ENCODE data around the gene CXCL12. TPM values are rescaled to one million over a fixed set of nuclear protein-coding genes. Genes with fewer than 3 reads are reported as not detected.
A peak's percentile ranks its signal among the peaks of the same experiment; 100 is the strongest.

Gene CXCL12
- total RNA-seq, 1 experiment from 2014 or later: 0.47 TPM

GRCh38 chr10:44402465-44403195 is 17.7 kb upstream of the CXCL12 start:
- no peaks in the 10 kb centered on the region for H3K36me3 ChIP-seq (ENCODE audit: low read depth, low read length)
- H3K4me1 ChIP-seq (ENCODE audit: insufficient read depth, low read length): no peaks in the 10 kb centered on the region
- CTCF ChIA-PET: no interaction called here
- peaks cover 42% of the 10 kb centered on the region for H3K27me3 ChIP-seq (ENCODE audit: low read length)
- BruUV-seq (replicated peaks): no TSS peak
- peak overlapping the region; percentile 6; the same call in 1 of the 2 replicates for H3K4me2 ChIP-seq (ENCODE audit: low read length)
- intact Hi-C loops (cut with micrococcal nuclease): no loop called here
- no peak overlapping the region for H3K4me3 ChIP-seq (ENCODE audit: low read length)
- no peaks in the 10 kb centered on the region for H3K79me2 ChIP-seq (ENCODE audit: low read length)
- POLR2A ChIA-PET (ENCODE audit: unreplicated experiment): no interaction called here
- no peak for TF ChIP-seq CTCF (conservative IDR thresholded peaks at IDR 0.05; ENCODE audit: low read depth, low read length)
- TF ChIP-seq EZH2 (IDR thresholded peaks at IDR 0.05; ENCODE audit: low read length, unreplicated experiment): no peak
- no peak for TF ChIP-seq EZH2phosphoT487 (IDR thresholded peaks at IDR 0.05; ENCODE audit: borderline replicate concordance, low read length)
- DNase-seq (no peak), ATAC-seq (no peak)
- 0 out of 2 replicates have a peak, but pooled peaks cover 5% of the 10 kb centered on the region for H3K9me3 ChIP-seq (ENCODE audit: low read length)
- H4K20me1 ChIP-seq (ENCODE audit: low read length): no peaks in the 10 kb centered on the region
- no peak overlapping the region for H2AFZ ChIP-seq (ENCODE audit: low read length)
- H3K9me2 ChIP-seq (replicated peaks; ENCODE audit: low read length): no peaks in the 10 kb centered on the region
- no peak overlapping the region for H3K9ac ChIP-seq (ENCODE audit: low read length)
- no peak overlapping the region for H3K27ac ChIP-seq (ENCODE audit: low read length)
- no peaks in the 10 kb centered on the region for H3F3A ChIP-seq (ENCODE audit: low read length, unreplicated experiment)

GRCh38 chr10:44400541-44400940 is 15.6 kb upstream of the CXCL12 start:
- DNase-seq (no peak), ATAC-seq (no peak)
- Histone ChIP-seq H3K79me2 (ENCODE audit: low read length) (no peaks in the 10 kb centered on the region), H3K27ac (ENCODE audit: low read length) (no peak overlapping the region), H3K27me3 (ENCODE audit: low read length) (peaks cover 61% of the 10 kb centered on the region), H3K9me2 (replicated peaks; ENCODE audit: low read length) (no peaks in the 10 kb centered on the region), H4K20me1 (ENCODE audit: low read length) (no peaks in the 10 kb centered on the region), H3K4me1 (ENCODE audit: insufficient read depth, low read length) (no peaks in the 10 kb centered on the region), H3K9ac (ENCODE audit: low read length) (no peak overlapping the region), H3K36me3 (ENCODE audit: low read depth, low read length) (no peaks in the 10 kb centered on the region), H3K4me2 (ENCODE audit: low read length) (no peak overlapping the region), H3F3A (ENCODE audit: low read length, unreplicated experiment) (no peaks in the 10 kb centered on the region), H2AFZ (ENCODE audit: low read length) (no peak overlapping the region), H3K4me3 (ENCODE audit: low read length) (no peak overlapping the region), H3K9me3 (ENCODE audit: low read length) (0 out of 2 replicates have a peak, but pooled peaks cover 5% of the 10 kb centered on the region)
- no TSS peak for BruUV-seq (replicated peaks)
- TF ChIP-seq CTCF (conservative IDR thresholded peaks at IDR 0.05; ENCODE audit: low read depth, low read length) (no peak), EZH2 (IDR thresholded peaks at IDR 0.05; ENCODE audit: low read length, unreplicated experiment) (no peak), EZH2phosphoT487 (IDR thresholded peaks at IDR 0.05; ENCODE audit: borderline replicate concordance, low read length) (no peak)
- POLR2A ChIA-PET (ENCODE audit: unreplicated experiment): no interaction called here
- intact Hi-C loops (cut with micrococcal nuclease): no loop called here
- CTCF ChIA-PET: no interaction called here
